Activated CD4-positive, CD25-positive, alpha-beta regulatory T cell treated with anti-CD3 and anti-CD28 coated beads, Interleukin-2, amount 50 U/mL, for 72 hours (primary cell): ENCODE data around the gene ZACN.

Experiments used
- DNase-seq: peaks from one replicate; pipeline ENCODE4 v3.0.0; 2021

ZACN gene

DNA sequence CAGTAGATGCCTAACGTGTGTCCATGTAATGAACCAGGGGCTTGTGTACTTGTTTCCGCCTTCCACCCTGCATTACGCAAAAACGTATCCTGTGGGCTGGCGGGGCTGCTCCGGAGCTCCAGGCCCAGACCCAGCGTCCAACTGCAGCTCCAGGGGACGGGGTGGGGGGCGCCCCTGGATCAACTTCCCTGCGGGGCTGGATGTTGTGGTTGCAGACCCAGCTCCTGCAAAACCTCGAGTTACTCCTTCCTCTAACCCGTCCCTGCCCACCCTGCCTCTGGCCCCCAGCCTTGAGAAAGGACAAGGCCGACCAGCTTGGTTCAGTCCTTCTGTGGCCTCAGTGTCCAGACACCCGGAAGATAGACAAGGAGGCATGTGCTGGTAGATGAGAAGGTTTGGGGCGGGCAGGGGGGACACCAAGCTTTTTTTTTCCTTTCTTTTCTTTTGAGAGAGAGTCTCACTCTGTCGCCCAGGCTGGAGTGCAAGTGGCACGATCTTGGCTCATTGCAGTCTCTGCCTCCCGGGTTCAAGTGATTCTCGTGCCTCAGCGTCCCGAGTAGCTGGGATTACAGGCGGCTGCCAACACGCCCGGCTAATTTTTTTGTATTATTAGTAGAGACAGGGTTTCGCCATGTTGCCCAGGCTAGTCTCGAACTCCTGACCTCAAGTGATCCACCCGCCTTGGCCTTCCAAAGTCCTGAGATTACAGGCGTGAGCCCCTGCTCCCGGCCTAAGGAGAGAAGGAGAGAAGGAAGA lies 25.3 kb downstream of the ZACN start:
- no peak for DNase-seq

DNA sequence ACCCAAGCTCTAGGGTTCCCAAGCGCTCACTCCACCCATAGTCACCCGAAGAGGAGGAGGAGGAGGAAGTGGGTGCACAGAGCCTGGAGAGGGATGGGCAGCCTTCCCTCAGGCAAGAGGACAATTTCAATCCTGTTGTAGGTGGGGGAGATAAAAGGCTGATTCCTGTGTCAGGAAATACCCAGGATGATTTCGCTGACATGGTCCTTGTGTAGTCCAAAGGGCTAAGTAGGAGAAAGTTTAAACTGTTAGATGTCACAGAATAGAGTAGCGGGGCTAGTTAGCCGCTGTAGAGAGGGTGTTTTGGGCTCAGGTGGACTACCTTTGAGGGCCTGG lies 25.9 kb downstream of the ZACN start:
- no peak for DNase-seq

- DNase-seq = no peak
Observed at GRCh38 chr17:76106703-76107102, 27.7 kb downstream of the ZACN start.

DNA sequence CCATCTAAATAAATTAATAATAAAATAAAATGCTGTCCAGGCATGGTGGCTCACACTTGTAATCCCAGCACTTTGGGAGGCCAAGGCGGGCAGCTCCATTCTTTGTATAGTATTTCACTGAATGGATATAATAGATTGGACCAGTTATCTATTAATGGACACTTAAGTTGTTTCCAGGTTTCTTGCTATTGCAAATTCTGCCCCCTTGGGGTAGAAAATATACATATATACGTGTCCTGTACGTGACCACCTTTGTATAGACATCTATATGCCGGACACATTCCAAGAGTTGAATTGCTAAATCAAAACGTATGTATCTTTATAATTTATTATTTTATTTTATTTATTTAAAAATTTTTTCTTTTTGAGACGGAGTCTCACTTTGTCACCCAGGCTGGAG lies 28.5 kb downstream of the ZACN start:
- DNase-seq = no peak

- DNase-seq = no peak
Observed at GRCh38 chr17:76111956-76112355, 33.0 kb downstream of the ZACN start.

- no peak for DNase-seq
Observed at GRCh38 chr17:76115138-76115754, 36.3 kb downstream of the ZACN start.

DNA sequence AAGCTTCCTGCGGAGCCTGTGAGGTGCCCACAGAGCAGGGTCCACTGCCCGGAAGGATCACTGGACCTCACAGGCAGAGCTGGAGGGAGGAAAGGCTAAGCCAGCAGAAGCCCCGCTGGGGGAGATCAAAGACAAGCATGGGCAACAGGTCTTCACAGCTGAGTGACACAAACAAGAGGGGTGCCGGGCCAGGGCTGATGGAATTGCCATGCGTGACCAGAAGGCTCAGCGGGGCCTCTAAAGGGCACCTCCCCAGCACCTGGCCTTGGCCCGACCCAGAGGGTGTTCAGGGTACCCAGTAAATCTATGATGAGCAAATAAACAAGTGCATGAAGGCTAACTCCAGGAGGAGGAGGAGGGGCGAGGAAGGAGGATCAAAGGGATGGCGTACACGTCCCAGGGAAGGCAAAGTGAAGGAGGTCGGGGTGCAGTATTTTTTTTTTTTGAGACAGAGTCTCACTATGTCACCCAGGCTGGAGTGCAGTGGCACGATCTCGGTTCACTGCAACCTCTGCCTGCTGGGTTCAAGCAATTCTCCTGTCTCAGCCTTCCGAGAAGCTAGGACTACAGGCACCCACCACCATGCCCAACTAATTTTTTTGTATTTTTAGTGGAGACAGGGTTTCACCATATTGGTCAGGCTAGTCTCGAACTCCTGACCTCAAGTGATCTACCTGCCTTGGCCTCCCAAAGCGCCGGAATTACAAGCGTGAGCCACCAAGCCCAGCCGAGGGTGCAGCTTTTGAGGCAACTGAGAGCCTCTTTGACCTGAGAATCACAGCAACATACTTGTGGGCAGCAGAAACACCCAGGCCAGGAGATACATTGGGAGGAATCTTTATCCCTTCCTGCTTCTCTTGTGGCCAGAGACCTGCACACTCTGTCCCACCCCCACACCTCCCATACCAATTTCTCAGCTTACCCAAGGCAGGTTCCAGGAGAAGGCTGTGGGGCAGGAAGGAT lies 40.7 kb downstream of the ZACN start:
- DNase-seq = no peak

- DNase-seq = no peak
Observed at GRCh38 chr17:76120658-76121008, 41.7 kb downstream of the ZACN start.

DNA sequence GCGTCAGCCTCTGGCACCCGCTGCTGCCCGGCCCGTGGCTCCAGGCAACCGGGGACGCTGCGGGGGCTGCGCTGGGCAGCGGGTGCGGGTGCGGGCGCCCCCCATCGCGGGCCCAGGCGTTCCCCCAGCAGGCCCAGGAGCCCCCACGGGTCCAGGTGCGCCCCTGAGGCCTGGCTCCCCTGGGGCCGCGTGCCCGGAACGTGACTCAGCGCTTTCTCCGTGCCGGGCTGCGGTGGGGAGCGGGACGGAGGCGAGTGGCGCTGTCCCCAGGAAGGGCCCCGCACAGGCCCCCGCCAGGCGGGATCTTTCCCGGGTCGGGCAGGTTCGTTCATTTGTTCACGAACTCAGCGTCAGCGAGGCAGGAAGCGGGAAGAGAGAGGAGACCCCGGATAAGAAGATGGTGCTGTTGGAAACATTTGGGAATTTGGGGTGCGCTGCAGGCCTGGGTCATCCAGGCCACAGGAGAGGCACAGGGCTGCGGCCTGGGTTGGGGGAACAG lies 43.0 kb downstream of the ZACN start:
- DNase-seq = no peak

DNA sequence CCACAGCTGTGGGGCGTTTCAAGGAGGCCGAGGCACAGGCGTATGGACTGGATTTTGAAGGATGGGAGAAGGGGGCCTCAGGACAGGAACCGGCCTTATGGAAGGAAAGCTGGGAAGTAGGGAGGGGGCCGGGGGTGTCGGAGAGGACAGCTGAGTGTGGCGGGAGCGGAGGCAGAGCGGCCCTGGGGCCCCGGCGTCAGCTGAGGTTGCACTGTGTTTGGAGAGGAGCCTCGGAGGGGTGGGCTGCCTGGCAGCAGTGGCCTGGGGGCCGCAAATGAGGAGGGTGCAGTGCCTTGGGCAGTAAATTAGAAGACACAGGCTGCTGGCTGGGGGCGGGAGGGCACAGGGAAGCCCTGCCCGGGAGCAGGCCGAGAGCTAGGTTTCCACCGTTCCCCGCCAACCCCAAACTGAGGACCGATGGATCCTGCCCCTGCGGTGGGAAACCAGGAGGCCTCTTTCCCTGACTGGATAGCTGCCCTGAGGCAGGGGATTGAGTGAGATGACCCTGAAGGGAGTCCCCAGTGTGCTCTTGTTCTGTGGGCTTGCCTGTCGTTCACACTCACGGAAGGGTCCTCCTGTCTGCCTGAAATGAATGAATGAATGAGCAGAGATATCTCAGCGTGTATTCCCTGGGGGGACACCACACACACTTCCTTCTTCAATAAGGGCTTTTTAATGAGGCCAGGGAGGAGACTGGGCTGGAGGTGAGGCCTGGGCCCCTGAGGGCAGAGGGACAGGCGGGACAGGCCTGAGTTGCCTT lies 43.6 kb downstream of the ZACN start:
- no peak for DNase-seq

DNA sequence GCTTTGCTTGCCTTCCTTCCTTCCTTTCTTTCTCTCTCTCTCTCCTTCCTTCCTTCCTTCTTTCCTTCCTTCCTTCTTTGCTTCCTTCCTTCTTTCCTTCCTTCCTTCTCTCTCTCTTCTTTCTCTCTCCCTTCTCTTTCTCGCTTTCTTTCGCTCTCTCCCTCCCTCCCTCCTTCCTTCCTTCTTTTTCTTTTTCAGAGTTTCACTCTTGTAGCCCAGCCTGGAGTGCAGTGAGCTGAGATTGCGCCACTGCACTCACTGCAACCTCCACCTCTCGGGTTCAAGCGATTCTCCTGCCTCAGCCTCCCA lies 44.2 kb downstream of the ZACN start:
- DNase-seq = no peak

DNA sequence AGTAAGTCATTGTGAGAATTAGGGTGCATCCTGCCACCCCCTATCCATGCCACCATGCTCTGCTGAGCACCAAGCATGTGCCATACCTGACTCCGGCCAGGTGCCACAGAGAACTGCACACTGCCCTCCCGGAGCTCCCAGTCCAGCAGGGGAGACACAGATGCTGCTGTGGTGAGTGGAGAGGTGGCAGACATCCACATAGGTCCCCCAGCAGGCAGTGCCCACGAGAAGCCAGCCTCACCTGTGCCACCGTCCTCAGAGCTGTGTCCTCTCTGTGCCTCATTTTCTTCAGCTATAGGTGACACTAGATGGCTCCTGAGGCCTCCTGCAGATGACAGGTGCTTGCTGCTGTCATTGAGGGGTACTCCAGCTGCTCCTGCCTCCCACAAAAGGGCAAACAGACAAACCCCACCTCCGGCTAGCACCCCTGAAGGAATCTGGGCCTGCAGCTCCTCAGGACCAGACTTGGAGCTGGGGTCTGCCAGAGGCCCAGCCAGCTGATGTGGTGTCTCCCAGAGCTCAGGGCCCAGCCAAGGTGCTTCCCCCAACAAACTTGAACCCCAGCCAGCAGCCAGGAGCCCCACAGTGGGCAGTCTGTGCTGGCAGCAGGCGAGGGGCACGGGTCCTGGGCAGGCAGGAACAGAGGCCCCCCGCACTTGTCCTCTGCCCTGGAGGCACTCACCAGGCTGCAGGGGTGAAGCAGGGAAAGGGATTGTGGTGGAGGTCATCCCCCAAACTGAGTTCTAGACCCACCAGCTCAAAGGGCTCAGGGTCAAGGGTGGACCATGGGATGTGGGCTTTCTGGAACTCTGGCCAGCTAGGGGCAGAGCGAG lies 45.0 kb downstream of the ZACN start:
- DNase-seq = no peak

- no peak for DNase-seq
Observed at GRCh38 chr17:76124582-76125390, 45.8 kb downstream of the ZACN start.

GRCh38 chr17:76125391-76125675 lies 46.4 kb downstream of the ZACN start:
- DNase-seq = no peak

GRCh38 chr17:76125922-76126321 lies 46.9 kb downstream of the ZACN start:
- DNase-seq = no peak

DNA sequence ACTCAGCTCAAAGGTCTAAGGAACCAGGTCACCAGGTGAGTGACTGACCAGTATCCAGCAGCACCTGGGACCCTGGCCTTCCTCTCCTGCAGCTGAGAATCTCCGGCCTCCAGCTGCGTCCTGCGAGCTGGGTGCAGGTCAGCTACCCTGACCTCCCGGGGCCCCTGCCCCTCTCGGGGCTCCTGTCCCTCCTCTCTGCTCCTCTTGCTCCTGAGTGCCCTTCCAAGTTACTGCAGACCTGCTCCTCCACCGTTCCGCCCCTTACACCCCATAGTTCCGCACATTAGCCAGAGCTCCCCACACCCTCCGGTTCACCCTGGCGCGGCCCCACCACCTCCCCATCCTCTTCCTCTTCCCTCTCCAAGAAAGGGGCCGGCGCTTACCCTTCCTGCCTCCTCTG lies 51.5 kb downstream of the ZACN start:
- no peak for DNase-seq

GRCh38 chr17:76131051-76131691 lies 52.2 kb downstream of the ZACN start:
- DNase-seq = no peak

DNA sequence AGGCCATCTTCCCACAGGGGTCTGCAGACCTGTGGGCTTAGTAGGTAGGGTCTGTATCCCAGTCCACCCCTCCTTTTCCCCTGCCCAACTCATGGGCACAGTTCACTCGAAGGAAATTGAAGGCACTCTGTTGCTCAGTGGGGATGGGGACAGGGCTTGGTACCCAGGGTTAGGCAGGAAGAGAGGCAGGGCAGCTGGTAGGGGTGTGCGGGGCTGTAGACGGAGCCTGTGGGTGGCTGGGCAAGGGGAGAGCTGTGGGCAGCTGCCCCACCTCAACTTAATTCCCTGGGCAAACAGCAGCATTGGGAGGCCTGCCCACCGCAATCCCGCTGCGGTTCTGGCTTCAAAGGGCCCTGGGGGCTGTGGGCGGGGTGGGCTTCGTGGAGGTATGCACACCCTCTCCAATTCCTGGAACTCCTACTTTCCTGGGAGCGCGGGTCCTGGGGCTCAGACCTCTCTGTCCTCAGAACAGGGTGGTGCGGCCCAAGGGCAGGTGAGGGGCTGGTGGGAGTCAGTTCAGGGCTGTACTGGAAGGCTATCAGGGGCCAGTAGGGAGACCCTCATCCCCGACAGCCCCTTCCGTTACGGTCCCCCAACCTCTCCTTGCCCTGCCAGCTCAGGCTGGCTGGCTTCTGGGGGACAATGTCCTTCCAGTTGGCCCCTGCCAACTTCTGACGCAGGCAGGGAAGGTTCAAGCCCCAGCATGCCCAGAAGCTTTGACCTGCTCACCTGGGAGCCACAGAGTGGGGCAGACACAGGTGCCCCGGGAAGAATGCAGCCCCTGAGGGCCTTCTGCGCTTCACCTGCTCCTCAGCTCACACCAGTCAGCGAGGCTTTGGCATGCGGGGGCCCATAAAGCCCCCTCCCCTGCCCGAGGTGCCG lies 53.0 kb downstream of the ZACN start:
- no peak for DNase-seq
